Mucosa of descending colon (tissue), 3 donors: Measurements from ENCODE around the gene BTBD9. TPM values are rescaled to one million over a fixed set of nuclear protein-coding genes. Genes with fewer than 3 reads are reported as not detected.

Experiments
- ATAC-seq: fragments of 200-7000 bp; cut with Tn5 transposase; one replicate; pipeline ENCODE4 v1.9.1; 2020; ENCODE audit warnings: mild to moderate bottlenecking, moderate library complexity
- DNase-seq, 3 donors: peaks; one replicate each; pipeline ENCODE4 v3.0.0-alpha.2; 2020
- H3K36me3 ChIP-seq: fragments of 200-600 bp; one replicate; pipeline ENCODE4 v1.8.0; 2021; ENCODE audit warnings: low read depth, mild to moderate bottlenecking
- H3K4me1 ChIP-seq: fragments of 200-600 bp; one replicate; pipeline ENCODE4 v1.8.0; 2021; ENCODE audit warnings: low read depth, mild to moderate bottlenecking
- H3K4me3 ChIP-seq: fragments of 200-600 bp; one replicate; pipeline ENCODE4 v1.8.0; 2021; ENCODE audit warnings: mild to moderate bottlenecking
- H3K9me3 ChIP-seq: fragments of 200-600 bp; one replicate; pipeline ENCODE4 v1.8.0; 2021; ENCODE audit warnings: mild to moderate bottlenecking
- CTCF ChIP-seq: fragments of 200-600 bp; IDR thresholded peaks from one replicate; pipeline ENCODE4 v1.8.0; 2022; ENCODE audit warnings: antibody characterized with exemption, mild to moderate bottlenecking
- intact Hi-C, 2 donors: fragments of 100-400 bp; cut with DNase I in 1 of 2; cut with micrococcal nuclease in 1 of 2; formaldehyde crosslinking; loops; one replicate each; pipeline versions ENCODE4 v1.11.0 to v1.11.1; 2022; cut with DNase I, micrococcal nuclease
- total RNA-seq, 3 donors: library from RNA; stranded (reverse); fragmentation: NEBNext Ultra II Directional in 2 of 3; extraction: Animal tissue kit (Norgen Biotek cat#: 25700) in 2 of 3; gene quantifications; one replicate each; pipeline versions ENCODE4 v1.2.1 to v1.2.4, GENCODE V29; 2021 to 2023
- donor health status: DM: no; HTN: no; CAD: no; lungs with moderate emphysema.
- donor health status: DM: no; HTN: no; CAD: no.
- donor health status: DM: no; HTN: yes; CAD: no.

The BTBD9 gene
- total RNA-seq, 3 donors from 2014 or later: 22.4 to 38.8 (median 23.9) TPM

- ATAC-seq (no peak), DNase-seq (no peak)
- Histone ChIP-seq H3K4me3 (no peak overlapping the region), H3K9me3 (no peaks in the 10 kb centered on the region), H3K36me3 (no peaks in the 10 kb centered on the region), H3K4me1 (no peaks in the 10 kb centered on the region)
- TF ChIP-seq CTCF: no peak
- intact Hi-C loops: no loop called here
Measured at GRCh38 chr6:38591439-38591838, 48.3 kb downstream of the BTBD9 start.

DNA sequence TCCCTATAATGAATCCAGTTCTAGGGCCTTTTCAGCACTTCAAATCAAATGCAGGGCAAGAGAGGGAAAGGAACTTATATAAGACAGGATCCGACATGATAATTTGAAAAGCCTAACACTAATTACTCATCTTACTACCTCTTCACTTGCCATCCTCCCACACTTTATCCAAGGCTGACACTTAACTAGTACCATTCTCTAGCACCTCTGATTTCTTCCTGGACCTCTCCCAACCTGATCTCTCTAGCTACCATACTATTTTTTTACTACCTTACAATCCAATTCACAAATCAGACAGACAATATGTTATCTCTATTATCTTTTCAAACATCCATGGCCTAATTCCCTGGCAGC is 50.4 kb downstream of the BTBD9 start:
- no peak for DNase-seq
- Histone ChIP-seq H3K4me3 (no peak overlapping the region), H3K4me1 (no peaks in the 10 kb centered on the region), H3K9me3 (no peaks in the 10 kb centered on the region), H3K36me3 (no peaks in the 10 kb centered on the region)
- no peak for TF ChIP-seq CTCF
- intact Hi-C loops: no loop called here
- no peak for ATAC-seq

GRCh38 chr6:38588631-38589366 is 50.9 kb downstream of the BTBD9 start:
- ATAC-seq (no peak), DNase-seq (no peak)
- intact Hi-C loops: no loop called here
- H3K9me3 ChIP-seq: no peaks in the 10 kb centered on the region
- H3K4me3 ChIP-seq: no peak overlapping the region
- H3K36me3 ChIP-seq: no peaks in the 10 kb centered on the region
- H3K4me1 ChIP-seq: no peaks in the 10 kb centered on the region
- no peak for TF ChIP-seq CTCF

DNA sequence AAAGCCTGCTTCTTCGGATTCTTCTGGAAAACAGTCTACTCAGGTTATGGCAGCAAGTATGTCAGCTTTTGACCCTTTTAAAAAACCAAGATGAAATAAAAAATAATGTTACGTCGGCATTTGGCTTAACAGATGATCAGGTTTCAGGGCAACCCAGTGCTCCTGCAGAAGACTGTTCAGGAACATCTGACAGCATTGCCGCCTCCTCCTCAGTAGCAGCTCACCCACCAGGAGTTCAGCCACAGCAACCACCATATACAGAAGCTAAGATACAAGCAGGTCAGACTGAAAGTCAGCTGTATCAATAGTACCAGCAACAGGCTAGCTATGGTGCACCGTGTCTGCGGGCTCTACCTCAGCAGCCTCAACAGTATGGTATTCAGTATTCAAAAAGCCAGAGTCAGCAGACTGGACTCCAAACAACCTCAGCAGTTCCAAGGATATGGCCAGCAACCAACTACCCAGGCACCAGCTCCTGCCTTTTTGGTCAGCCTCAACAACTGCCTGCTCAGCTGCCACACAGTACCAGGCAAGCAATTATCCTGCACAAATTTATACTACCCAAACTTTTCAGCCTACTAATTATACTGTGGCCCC is 51.9 kb downstream of the BTBD9 start:
- intact Hi-C loops: no loop called here
- no peaks in the 10 kb centered on the region for H3K4me1 ChIP-seq

DNA sequence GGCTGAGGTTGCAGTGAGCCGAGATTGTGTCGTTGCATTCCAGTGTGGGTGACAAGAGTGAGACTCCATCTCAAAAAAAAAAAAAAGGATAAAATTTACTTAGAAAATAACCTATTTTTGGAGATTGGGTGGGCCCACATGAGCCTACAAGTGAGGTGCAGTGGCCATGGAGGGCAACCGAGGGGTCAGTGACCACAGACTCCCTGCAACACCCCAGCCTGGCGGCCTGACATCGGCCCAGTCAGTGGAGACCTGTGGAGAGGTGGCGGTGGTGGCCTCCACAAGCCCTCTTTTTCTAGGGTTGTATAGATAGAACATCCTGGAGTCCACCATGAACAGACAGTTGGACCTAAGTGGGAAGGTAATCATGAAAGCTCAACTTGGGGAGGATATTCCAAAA is 52.7 kb downstream of the BTBD9 start:
- no peak for DNase-seq
- no peak for ATAC-seq
- intact Hi-C loops: no loop called here
- no peak overlapping the region for H3K4me3 ChIP-seq
- H3K36me3 ChIP-seq: no peaks in the 10 kb centered on the region
- no peak for TF ChIP-seq CTCF
- H3K4me1 ChIP-seq: no peaks in the 10 kb centered on the region
- H3K9me3 ChIP-seq: no peaks in the 10 kb centered on the region

More for the DNA sequence above, 51.9 kb downstream of the BTBD9 start:
- ATAC-seq: no peak
- TF ChIP-seq CTCF: no peak
- no peaks in the 10 kb centered on the region for H3K36me3 ChIP-seq
- no peaks in the 10 kb centered on the region for H3K9me3 ChIP-seq
- no peak for DNase-seq
- H3K4me3 ChIP-seq: no peak overlapping the region
